Cerebellar cortex (tissue), 1 donor: ENCODE data around the gene MED29.
A peak's percentile ranks its signal among the peaks of the same experiment; 100 is the strongest.

Experiments used
- DNase-seq: peaks from one replicate; pipeline ENCODE4 v3.0.0-alpha.2; 2015; ENCODE audit warnings: low spot score

Gene MED29, protein sequence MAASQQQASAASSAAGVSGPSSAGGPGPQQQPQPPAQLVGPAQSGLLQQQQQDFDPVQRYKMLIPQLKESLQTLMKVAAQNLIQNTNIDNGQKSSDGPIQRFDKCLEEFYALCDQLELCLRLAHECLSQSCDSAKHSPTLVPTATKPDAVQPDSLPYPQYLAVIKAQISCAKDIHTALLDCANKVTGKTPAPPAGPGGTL

DNA sequence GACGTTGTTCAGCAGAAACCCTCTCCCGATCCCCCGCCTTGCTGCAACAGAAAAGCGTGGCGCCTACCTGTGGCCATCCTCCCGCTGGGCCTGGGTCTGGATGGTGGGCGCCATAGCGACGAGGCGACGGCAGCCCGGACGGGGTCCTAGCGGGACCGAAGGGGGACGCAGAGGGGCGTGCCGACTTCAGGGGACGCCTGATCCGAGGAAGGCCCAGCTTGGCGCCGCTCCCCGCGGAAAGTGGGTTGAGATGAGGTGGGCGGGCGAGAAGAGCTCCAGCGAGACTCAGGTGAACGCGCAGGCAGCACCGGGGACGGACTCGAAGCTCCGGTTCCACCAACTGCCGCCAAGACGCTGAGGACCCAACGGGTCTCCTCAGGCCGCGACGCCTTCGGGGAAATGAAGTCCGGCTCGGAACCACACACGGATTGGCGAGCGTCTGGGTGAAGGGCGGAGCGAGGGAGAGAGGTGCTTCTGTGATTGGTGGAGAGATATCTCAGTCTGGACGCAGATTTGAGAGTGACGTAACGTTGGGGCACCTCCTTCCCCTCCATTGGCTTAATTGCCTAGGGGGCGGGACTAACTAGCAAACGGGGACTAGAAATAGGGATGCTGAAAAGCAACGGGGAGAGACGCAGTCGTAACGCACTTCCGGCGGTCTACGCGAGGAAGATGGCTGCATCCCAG, at the start of gene MED29, which contains the start of gene PAF1:
MED29 (plus strand) TSS at position 628 of the 687 bp plus-strand sequence; CDS start at position 673, 45 bp downstream.
PAF1 (minus strand) TSS at position 356 of the 687 bp plus-strand sequence; CDS start at position 114, 242 bp downstream.
- peak; percentile 100 for DNase-seq

DNA sequence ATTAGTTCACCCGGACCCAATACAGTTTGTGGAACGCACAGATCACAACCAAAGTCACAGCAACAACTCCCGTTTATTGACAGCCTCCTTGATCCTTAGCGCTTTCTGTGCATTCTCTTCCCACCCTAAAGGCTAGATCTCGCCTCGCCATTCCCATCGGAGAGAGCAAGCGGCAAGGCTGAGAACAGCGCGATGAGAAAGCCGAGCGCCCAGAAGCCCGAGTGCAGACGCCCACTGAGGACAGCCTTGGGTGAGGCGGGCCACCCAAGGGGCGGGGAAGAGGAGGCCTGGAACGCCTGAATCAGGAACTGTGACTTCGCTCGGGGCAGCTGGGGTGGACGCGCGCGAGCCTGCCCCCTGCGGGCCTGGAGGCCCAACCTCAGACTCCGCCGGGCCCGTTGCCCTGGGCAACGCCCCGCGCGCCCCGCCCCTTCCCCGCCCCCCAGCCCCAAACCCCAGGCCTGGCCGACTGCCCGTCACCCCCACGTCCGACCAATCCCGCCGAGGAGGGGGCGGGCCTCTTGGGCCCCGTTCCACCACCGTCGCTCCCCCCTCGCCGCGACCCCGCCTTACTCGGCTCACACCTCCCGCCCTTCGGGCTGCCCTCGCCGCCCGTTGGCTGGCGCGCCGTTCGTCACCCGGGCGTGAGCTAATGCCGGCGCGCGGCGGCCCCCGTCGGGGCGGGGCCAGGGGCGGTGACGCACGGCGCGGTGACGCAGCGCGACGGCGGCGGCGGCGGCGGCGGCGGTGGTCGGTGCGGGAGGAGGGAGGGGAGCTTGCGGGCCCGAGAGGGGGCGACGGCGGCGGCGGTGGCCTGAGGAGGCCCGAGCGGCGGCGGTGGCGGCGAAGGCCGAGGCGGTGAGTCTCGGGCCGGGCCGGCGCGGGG, 49.2 kb upstream of the MED29 start, which contains the start of gene SAMD4B:
SAMD4B (plus strand) TSS at position 703 of the 886 bp plus-strand sequence. CDS start 14,473 bp downstream, outside the sequence.
- DNase-seq = peak; percentile 98

DNA sequence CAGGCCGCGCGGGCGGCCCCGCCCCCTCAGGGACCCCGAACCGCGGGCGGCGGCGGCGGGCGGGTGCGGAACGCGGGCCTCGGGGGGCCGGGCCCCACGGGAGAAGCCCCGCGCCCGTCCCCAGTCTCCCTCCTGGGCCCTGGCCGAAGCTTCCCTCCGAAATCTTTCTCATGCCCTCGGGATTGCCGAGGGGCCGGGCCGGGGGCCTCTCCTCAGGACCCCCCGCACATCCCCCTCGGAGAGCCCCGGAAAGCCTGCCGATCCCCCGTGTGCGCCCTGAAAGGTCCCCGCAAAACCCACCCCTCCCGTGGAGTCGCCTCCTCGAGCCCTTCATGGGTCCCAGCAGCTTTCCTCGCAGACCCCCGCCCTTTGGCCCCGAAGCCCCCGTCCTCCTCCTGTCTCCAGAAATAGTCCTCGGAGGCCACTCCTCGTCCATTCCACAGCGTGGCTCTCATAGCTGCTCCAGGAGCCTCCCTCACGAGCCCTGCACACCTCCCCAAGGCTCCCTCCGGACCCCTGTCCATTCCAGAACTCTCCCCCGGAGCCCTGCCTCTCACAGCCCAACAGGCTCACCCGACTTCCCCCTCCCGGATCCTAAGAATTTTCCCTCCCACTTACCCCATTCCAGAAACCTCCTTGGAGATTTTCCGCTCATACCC, 48.4 kb upstream of the MED29 start:
- no peak for DNase-seq

DNA sequence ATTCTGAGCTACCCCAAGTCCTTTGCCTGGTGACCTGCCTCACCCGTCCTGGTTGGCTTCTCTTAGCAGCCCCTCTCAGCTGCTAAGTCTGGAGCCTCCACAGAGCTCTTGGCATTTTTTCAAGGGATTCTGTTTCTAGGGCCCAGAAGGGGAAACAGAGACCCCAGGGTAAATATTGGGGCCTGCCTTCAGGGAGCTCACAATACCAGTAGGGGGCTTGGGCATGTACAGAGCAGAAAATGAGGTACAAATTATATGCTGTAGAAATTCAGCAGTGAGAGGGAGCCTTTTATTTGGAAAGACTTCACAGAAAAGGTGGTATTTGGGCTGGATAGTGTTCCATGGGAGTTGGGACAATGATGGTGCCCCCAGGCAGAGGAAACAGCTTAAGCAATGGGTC, 45.2 kb upstream of the MED29 start:
- no peak for DNase-seq

DNA sequence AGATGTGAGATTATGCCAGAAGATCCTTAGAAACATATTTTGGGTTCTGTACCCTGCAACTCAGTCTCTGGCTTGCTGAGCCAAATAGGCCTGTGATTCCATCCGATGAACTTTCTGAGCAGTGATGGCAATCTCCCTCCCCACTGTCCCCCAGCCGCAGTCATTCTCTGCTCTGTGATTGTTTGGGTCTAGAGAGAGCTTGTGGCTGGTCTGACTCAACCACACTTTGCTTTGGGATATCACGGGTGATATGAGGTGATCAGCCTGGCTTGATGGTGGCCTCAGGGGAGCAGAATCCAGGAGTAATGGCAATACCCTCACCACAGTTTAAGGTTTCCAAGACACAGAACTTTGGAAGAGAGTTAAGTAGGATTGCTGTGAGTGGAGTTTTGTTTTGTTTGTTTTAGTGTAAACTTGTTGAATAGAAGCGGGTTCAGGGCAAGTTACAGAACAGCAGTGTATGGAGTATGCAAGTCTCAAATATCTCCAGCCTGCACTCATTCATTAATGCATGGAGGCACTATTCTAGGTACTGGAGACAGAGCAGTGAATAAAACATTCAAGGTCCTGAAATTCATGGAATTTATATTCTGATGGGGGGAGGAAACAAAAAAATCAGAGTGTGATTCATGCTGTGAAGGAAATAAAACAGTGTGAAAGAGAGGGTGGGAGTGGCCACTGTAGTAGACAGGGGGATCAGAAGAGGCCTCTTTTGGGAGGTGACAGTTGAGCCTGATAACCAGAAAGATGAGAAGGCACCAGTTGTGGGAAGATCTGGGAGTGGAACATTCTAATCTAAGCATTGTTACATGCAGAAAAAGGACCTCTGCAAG, 43.6 kb upstream of the MED29 start:
- no peak for DNase-seq

DNA sequence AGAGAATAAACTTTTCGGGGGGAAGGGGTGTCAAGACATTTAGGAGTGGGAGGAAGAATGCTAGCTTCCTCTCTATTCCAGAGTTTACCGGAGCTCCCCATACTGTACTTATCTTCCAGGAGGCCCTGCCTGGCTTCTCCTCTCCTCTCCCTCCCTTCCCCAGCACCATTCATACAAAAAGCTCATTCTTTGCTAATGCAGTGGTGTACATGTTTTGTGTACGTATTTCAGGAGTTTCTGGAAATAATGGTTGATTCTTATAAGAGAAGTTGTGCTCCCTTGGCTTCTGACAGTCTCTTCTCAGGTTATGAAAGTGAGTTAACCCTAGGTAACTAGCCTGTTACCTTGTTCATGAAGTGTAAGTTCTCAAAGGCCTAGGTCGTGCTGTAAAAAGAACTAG, 41.9 kb upstream of the MED29 start:
- DNase-seq = no peak

DNA sequence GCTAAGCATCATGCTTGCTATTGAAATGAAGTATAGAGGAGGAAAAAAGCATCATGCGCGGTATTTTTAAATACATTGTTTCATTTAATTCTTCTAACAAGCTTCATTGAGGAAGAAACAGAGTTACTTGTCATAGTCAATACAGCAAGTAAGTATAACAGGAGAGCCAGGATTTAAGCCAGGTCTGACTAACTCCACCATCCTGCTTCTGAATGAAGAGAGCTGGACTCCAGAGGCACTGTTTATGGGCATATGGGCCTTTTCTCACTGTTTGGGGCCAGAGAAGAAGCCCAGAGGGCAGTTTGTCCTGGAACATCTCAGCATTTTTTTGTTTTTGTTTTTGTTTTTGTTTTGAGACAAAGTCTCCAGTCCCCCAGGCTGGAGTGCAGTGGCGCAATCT, 41.0 kb upstream of the MED29 start:
- DNase-seq = no peak

DNA sequence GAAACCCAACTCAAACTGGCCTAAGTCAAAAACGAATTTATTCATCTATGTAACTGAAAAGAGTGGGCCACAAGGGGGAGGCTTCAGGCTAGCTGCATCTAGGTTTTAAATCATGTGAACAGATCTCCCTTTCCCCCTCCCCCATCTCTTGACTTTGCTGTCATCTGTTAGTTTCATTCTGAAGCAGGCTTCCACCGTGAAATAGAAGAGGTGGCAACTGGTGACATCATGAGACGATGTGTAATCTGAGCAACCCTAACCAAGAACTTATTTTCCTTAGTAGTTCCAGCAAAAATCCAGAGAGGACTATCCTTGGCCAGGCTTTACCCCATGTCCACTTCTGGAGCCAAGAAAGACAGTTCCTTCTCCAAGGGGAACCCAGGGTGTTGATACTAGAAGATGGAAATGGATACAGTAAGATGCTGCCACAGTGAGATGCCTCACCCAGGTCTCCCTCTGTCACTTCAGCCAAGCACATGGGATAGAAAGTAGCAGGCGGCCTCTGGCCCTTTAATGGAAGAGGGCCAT, 39.6 kb upstream of the MED29 start:
- no peak for DNase-seq

DNA sequence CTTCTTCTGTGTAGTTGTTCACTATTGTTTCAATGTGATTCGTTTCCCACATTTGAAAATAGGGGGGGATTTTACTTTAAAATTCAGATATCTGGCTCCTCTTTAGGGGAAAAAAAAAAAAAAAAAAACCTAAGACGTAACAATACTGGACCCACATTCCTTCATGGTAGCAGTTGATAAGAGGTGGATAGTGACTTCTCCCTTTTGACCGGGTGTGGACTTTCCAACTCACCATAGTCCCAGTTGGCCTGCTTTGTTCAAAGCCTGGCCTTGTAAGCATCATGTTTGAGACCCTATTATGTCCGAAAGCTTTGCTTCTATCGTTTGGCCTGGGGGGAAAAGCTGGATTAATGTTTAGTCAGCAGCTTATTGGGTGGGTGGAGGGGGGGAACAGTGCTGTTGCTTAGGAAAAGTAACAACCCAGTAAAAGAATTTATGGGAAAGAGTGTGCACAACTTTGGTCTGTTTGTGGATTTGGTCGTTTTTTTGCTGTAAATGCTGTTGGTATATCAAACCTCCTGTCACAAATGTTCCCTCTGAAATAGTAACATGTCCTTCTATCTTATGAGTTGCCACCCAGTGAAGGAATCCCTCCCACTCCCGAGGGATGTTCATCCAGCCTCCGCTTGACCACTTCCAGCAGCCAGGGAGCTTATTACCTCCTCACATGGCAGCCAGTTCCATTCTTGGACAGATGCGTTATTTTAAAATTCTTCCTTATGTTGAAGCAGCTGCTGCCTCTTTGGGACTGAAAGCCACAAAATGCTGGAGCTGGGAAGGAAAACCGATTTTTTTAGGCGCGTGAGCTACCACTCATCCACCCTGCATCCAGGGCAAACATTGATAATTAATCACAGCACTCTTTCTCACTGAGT, 38.6 kb upstream of the MED29 start:
- no peak for DNase-seq

DNA sequence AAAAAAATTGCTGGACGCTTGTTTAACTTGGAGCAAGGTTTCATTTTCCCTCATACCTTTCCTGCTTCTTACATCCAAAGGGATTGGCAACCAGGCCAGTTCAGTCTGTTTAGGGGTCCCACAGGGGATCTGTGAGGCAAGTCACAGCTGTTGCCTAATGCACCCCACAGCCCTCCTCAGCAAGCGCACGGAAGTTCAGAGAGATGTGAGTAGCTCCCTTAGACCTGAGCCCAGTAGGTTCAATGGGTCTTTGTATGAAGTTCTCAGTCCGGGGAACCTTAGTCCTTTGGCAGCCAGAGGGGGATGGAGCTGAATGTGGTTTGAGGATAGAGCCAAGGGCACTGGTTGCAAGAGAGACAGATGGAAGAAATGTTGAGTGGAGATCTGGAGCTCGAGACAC, 35.9 kb upstream of the MED29 start:
- DNase-seq = no peak

DNA sequence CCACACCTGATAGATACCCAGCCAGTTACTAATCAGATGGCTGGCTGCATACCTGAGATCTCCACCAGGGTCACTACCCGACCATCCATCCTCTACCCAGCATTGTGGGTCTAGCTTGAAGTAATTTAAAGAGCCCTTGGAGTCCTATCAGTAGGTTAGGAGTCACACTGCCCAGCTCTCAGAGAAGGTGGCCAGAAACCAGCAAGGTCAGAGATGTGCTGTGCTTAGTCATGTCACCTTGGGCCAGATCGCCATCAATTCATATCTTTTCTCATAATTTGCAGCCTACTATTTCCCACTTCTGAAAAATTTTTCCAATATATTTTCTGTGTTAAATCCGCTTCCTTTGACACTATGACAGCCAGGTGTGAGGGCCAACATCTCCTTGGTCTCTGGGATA, 35.1 kb upstream of the MED29 start:
- no peak for DNase-seq

DNA sequence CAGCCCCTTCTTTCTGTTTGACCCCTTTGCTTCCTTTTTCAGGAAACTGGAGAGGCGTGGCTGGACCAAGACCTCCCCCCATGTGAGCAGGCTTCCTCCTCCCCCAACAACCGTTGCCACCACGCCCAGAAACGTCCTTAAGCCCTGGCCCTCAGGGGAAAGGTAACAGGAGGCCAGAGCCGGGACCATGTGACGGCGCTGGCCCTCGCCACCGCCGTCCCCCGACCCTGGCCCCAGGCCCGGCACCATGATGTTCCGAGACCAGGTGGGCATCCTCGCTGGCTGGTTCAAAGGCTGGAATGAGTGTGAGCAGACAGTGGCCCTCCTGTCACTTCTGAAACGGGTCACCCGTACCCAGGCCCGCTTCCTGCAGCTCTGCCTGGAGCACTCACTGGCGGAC, 34.5 kb upstream of the MED29 start:
- DNase-seq = no peak

DNA sequence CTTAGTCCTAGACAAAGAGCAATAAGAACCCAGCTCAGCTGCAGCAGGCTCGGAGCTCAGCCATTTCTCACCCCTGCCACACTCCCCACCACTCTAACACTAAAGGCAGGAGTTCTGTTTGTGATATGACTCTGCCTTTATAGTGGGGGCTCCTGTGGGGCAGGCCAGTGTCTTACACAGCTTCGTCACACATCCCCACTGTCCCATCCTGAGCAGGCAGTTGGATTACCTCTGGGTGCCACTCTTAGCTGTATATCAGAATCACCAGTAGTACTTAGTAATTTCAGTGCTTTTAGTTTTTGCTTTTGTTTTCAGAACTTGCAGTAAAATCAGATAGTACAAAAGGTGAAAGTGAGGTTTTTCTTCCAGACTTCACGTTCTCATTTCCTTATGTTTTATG, 32.2 kb upstream of the MED29 start:
- DNase-seq = no peak

DNA sequence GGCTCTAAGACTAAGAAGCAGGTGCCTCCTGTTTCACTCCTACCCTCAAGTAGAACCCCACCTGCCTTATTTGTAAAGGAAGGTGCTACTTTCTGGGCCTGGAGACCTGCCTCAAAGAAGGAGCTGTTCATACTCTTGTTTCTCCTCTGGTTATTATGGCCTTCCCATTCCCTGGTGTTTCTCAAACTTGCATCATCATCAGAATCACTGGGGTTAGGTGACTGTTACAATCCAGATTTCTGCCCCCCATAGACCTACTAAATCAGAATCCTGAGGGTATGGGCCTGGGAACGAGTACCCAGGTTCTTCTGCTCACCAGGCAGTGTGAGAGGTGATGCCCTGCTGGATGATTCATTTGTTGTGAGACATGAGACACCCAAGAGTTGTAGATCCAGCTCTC, 30.6 kb upstream of the MED29 start:
- no peak for DNase-seq

DNA sequence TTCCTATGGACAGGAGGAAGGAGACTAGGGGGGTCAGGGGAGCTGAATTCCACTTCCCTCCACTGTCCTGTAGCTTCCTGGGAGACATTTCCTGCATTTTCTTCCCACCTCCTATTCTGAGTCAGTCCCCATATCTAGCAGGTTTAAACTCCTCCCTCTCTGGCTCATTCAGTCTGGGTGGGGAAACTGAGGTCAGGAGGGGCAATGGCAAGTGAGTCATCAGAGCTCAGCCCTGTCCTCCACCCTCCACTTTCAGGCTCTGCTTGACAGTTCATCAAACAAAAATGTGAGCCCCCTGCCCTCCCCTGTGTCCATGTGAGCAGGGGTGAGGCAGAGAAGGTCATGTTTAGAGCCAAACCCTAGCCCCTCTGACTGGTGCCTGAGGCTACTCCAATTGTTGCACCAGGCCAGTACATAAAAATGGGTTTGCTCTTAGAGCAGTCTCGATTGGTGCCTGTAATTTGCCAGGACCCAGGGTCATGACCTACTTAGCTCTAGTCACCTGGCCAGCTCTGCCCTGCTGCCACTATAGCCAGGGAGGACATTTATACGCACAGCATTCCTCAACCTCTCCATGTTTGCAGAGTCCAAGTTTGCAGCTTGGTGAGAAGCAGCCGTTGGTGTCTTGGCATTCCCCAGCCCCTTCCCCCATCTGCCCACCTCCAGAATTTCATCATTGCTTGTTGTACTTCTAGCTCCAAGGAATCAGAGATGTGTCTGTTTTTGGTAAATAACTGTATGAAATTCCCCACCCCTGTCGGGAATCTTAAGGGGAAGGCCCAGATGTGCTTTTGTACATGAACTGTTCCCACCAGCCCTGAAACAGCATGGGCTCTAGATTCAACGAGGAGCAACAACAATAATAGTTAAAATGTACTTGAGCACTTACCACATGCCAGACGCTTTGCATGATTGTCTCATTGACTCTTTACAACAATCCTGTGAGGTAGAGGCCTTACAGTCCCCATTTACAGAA, 28.2 kb upstream of the MED29 start:
- no peak for DNase-seq

DNA sequence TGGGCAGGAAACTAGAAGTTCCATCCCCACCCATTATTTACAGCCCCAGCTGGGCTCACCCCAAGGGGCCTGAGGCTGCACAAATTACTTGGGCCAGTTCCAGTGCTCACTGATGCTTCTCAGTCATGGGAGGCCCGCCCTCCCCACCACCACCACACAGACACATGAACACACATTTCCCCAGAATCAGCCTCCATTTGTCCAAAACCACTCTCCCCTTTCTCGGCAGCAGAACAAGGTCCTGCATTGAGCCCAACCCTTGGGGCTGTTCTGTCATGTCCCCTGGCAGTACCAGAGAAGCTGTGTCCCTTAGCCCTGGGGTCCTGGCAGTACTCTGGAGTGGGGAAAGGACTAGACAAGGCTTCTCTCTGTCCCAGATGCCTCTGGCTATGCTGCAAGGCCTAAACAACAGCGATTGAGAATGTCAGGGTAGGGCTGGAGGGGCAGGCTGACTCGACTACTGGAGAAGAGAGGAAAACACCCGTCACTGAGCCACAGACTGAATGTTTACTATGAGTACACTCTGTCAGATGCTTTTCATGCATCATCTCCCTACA, 27.2 kb upstream of the MED29 start:
- DNase-seq = no peak

DNA sequence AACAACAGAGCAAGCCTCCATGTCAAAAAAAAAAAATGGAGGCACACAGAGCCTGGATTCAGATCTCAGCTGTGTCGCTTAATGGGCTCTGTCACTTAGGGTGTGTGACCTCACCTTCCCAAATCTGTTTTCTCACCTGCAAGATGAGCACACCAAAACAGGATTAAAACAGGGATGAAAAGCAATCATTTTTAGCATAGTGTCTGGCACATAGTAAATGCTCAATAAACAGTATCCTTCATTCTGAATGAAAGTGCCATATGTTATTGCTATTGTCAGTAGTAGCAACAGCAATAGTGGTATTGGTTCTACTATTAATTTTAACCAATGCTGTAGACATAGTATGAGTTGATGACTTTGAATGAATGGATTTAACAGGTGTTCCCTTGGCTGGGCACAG, 25.6 kb upstream of the MED29 start:
- DNase-seq = no peak

DNA sequence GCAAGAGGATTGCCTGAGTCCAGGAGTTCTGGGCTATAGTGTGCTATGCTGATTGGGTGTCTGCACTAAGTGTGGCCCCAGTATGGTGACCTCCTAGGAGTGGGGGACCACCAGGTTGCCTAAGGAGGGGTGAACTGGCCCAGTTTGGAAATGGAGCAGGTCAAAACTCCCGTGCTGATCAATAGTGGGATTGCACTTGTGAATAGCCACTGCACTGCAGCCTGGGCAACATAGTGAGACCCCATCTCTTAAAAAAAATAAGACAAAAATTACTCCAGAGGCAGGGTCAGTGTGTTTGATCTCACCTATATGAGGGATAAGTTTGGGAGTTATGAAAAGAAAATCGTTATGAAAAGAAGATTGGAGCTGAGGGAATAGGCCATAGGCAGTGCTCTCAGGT, 22.0 kb upstream of the MED29 start:
- DNase-seq = no peak
